Esophagus muscularis mucosa (tissue), 4 donors: ENCODE measurements around the gene EDEM1. TPM values are rescaled to one million over a fixed set of nuclear protein-coding genes. Genes with fewer than 3 reads are reported as not detected.

Source experiments
- DNase-seq: peaks from one replicate; pipeline ENCODE4 v3.0.0-alpha.2; 2017; ENCODE audit errors: extremely low spot score
- H3K27ac ChIP-seq, 4 donors: fragments of 200-600 bp; sonication (generic); replicated peaks in 1 of 4; 1 replicate in 3 of 4; 2 replicates in 1 of 4; pipeline ENCODE4 v1.5.1; 2016 to 2019; ENCODE audit warnings: mild to moderate bottlenecking in 1 of 4
- H3K27me3 ChIP-seq, 4 donors: fragments of 200-600 bp; sonication (generic); one replicate each; pipeline versions ENCODE4 v1.5.1 to v1.6.0; 2016 to 2019
- H3K36me3 ChIP-seq, 4 donors: fragments of 200-600 bp; sonication (generic); one replicate each; pipeline ENCODE4 v1.5.1; 2016 to 2019
- H3K4me1 ChIP-seq, 4 donors: fragments of 200-600 bp; sonication (generic); one replicate each; pipeline ENCODE4 v1.5.1; 2016 to 2019
- H3K4me3 ChIP-seq, 4 donors: fragments of 200-600 bp; sonication (generic); 1 replicate in 2 of 4; 2 replicates in 2 of 4; pipeline ENCODE4 v1.5.1; 2016 to 2019; ENCODE audit warnings: mild to moderate bottlenecking in 4 of 4, moderate library complexity in 1 of 4
- H3K9me3 ChIP-seq, 4 donors: fragments of 200-600 bp; sonication (generic); 1 replicate in 3 of 4; 2 replicates in 1 of 4; pipeline ENCODE4 v1.5.1; 2016 to 2019
- EP300 ChIP-seq: sonication (generic); formaldehyde crosslinking; IDR thresholded peaks from one replicate; pipeline ENCODE4 v1.6.1; 2017; ENCODE audit warnings: antibody characterized with exemption
- POLR2A ChIP-seq: fragments of 450-650 bp; IDR thresholded peaks from one replicate; pipeline ENCODE4 v1.6.1; 2017; ENCODE audit warnings: antibody characterized with exemption, moderate library complexity, mild to moderate bottlenecking, low read depth
- POLR2AphosphoS5 ChIP-seq, 2 donors: sonication (generic); formaldehyde crosslinking; IDR thresholded peaks; one replicate each; pipeline ENCODE4 v1.6.1; 2017; ENCODE audit warnings: antibody characterized with exemption in 2 of 2
- WGBS: methylation state at CpG from one replicate; pipeline ENCODE4 v1.1.5; 2018; 5-methylcytosine and 5-hydroxymethylcytosine counted together
- intact Hi-C: fragments of 100-400 bp; cut with DNase I; formaldehyde crosslinking; loops from one replicate; pipeline ENCODE4 v1.15.1; 2023
- total RNA-seq, 4 donors: library from RNA; depleted of rRNA; stranded (reverse); fragments of >200 nt; gene quantifications; one replicate each; pipeline versions ENCODE4 v1.1.0 to v1.2.1, GENCODE V29; 2016
- TF ChIP-seq, protein P1 (sequence below), 3 experiments: fragments of 200-600 bp in 2 of 3; fragments of 450-650 bp in 1 of 3; sonication (generic) in 2 of 3; IDR thresholded peaks; one replicate each; pipeline ENCODE4 v1.5.1; 2017 to 2019; ENCODE audit warnings: antibody characterized with exemption in 3 of 3, mild to moderate bottlenecking in 2 of 3, moderate library complexity in 1 of 3

The EDEM1 gene
- total RNA-seq, 4 donors from 2014 or later = 16.6 to 23.3 (median 19.3) TPM

DNA sequence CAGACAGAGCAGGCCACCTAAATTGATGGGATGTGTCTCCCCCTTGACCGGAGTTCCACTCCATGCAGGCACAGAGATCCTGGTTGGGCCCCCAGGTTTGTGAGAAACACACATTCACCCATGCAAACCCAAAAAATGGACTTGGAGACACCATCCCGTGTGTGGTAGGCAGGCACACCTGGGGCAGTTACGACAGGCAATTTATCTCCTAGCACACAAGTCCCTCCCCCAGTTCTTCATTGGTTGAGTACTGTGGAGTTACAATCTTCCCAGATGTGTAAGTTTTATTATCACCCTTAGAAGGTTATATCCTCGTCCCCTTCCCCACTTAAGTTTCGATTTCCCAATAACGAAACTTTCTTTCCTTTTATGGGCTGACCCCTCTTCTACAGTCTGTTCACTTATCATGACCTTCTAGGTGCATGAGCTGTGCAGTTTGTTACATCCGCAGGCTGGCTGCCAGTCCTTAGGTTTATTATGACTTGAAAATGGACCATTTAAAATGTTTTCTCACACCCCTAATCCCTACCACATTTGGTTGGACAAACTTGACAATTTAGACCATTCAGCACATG, 38.1 kb upstream of the EDEM1 start:
- H3K4me1 ChIP-seq = peaks cover 0 to 32% (median 23%) of the 10 kb centered on the region in 4 donors
- no peak for TF ChIP-seq POLR2AphosphoS5 (IDR thresholded peaks at IDR 0.05)
- TF ChIP-seq EP300 = no peak
- TF ChIP-seq, protein P1, sequence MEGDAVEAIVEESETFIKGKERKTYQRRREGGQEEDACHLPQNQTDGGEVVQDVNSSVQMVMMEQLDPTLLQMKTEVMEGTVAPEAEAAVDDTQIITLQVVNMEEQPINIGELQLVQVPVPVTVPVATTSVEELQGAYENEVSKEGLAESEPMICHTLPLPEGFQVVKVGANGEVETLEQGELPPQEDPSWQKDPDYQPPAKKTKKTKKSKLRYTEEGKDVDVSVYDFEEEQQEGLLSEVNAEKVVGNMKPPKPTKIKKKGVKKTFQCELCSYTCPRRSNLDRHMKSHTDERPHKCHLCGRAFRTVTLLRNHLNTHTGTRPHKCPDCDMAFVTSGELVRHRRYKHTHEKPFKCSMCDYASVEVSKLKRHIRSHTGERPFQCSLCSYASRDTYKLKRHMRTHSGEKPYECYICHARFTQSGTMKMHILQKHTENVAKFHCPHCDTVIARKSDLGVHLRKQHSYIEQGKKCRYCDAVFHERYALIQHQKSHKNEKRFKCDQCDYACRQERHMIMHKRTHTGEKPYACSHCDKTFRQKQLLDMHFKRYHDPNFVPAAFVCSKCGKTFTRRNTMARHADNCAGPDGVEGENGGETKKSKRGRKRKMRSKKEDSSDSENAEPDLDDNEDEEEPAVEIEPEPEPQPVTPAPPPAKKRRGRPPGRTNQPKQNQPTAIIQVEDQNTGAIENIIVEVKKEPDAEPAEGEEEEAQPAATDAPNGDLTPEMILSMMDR (IDR thresholded peaks at IDR 0.05) = no peak
- no peak for TF ChIP-seq POLR2A
- 90% methylated on average over 6 of the region's 7 CpGs for WGBS
- H3K27me3 ChIP-seq = no peaks in the 10 kb centered on the region
- H3K4me3 ChIP-seq = no peak overlapping the region
- H3K9me3 ChIP-seq = no peaks in the 10 kb centered on the region
- H3K36me3 ChIP-seq = no peaks in the 10 kb centered on the region
- H3K27ac ChIP-seq = no peak overlapping the region
- no peak for DNase-seq
- intact Hi-C loops = no loop called here

DNA sequence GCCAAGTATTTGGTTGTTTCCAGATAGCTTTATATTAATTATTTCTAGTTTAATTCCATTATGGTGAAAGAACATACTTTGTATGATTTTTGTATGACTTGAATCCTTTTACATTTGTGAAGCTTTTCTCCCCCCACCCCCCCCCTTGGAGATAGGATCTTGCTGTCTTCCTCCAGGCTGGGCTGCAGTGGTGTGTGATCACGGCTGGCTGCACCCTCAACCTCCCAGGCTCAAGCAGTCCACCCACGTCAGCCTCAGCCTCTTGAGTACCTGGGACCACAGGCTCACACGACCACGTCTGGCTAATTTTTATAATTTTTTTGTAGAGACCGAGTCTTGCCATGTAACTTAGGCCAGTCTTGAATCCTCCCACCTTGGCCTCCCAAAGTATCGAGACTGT, 35.9 kb upstream of the EDEM1 start:
- Histone ChIP-seq H3K4me1 (peaks cover 0 to 21% (median 19%) of the 10 kb centered on the region in 4 donors), H3K36me3 (no peaks in the 10 kb centered on the region), H3K27ac (no peak overlapping the region), H3K27me3 (no peaks in the 10 kb centered on the region), H3K4me3 (no peak overlapping the region), H3K9me3 (no peaks in the 10 kb centered on the region)
- DNase-seq = no peak
- intact Hi-C loops = no loop called here
- TF ChIP-seq POLR2AphosphoS5 (IDR thresholded peaks at IDR 0.05) = no peak
- TF ChIP-seq, protein P1 (IDR thresholded peaks at IDR 0.05) = no peak
- TF ChIP-seq POLR2A = no peak
- no peak for TF ChIP-seq EP300
- WGBS = 89% methylated on average over 6 of the region's 6 CpGs

DNA sequence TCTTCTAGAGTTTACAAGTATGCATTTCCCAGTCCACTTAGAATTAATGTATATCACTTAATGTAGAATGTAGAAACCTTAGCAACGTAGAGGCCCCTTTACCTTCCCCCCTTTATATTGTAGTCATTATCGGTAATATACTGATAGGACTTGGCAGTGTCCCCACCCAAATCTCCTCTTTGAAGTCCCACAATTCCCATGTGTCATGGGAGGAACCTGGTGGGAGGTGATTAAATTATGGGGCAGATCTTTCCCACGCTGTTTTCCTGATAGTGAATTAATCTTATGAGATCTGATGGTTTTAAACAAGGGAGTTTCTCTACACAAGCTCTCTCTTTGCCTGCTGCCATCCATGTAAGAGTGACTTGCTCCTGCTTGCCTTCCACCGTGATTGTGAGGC, 34.4 kb upstream of the EDEM1 start:
- peaks cover 0 to 30% (median 22%) of the 10 kb centered on the region in 4 donors for H3K4me1 ChIP-seq
- H3K9me3 ChIP-seq = no peaks in the 10 kb centered on the region
- H3K4me3 ChIP-seq = no peak overlapping the region
- no peak for DNase-seq
- H3K27ac ChIP-seq = no peak overlapping the region
- intact Hi-C loops = no loop called here
- WGBS = 88% methylated on average over 4 of the region's 4 CpGs
- H3K27me3 ChIP-seq = no peaks in the 10 kb centered on the region
- H3K36me3 ChIP-seq = no peaks in the 10 kb centered on the region
- no peak for TF ChIP-seq POLR2AphosphoS5 (IDR thresholded peaks at IDR 0.05)
- no peak for TF ChIP-seq POLR2A
- TF ChIP-seq EP300 = no peak
- TF ChIP-seq, protein P1 (IDR thresholded peaks at IDR 0.05) = no peak

DNA sequence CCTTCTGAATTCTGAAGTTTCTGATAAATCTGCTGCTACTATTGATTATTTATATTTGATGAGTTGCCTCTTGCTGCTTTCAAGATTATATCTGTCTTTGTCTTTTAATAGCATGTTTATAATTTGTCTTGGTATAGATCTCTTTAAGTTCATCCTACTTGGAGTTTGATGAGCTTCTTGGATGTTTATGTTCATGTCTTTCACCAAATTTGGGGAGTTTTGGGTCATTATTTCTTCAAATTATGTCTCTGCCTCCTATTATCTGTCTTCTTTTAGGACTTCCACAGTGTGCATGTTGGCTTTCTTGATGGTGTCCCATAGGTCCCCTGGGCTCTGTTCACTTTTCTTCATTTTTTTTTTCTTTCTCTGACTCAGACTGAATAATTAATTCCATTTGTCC, 32.3 kb upstream of the EDEM1 start:
- H3K27ac ChIP-seq = no peak overlapping the region
- H3K36me3 ChIP-seq = no peaks in the 10 kb centered on the region
- no peaks in the 10 kb centered on the region for H3K9me3 ChIP-seq
- intact Hi-C loops = no loop called here
- TF ChIP-seq POLR2A = no peak
- TF ChIP-seq, protein P1 (IDR thresholded peaks at IDR 0.05) = no peak
- TF ChIP-seq POLR2AphosphoS5 (IDR thresholded peaks at IDR 0.05) = no peak
- TF ChIP-seq EP300 = no peak
- no peak for DNase-seq
- peaks cover 4 to 23% (median 12%) of the 10 kb centered on the region in 4 donors for H3K4me1 ChIP-seq
- no peaks in the 10 kb centered on the region for H3K27me3 ChIP-seq
- no peak overlapping the region for H3K4me3 ChIP-seq

DNA sequence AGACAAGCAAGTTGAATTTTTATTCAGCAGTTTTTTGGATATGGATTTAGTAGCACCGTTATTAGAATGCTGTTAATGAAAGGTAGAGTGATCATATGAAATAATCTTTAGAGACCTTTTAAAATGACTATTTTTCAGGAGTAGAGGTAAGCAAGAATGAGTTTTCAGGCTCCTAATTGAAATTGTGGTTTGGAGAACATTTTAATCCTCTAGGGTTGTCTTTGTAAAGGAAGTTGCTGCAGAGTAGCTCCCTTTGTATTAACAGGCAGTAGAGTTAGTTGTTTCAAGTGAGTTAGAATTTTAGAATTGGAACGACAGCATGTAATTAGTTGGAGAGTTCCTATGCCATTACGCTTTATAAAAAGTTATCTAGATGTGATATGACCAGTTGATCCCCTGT, 27.2 kb upstream of the EDEM1 start:
- WGBS = 79% methylated on average over 3 of the region's 3 CpGs

More for the DNA sequence above, 27.2 kb upstream of the EDEM1 start:
- intact Hi-C loops = no loop called here
- Histone ChIP-seq H3K36me3 (no peaks in the 10 kb centered on the region), H3K4me1 (peaks cover 23 to 55% (median 43%) of the 10 kb centered on the region in 4 donors), H3K9me3 (no peaks in the 10 kb centered on the region), H3K27ac (no peak overlapping the region), H3K4me3 (no peak overlapping the region), H3K27me3 (no peaks in the 10 kb centered on the region)
- TF ChIP-seq EP300 (no peak), POLR2A (no peak), POLR2AphosphoS5 (IDR thresholded peaks at IDR 0.05) (no peak)
- TF ChIP-seq, protein P1 (IDR thresholded peaks at IDR 0.05) = no peak
- DNase-seq = no peak
